Caco-2 (cell line): ENCODE data around the gene ARHGAP31. TPM values are rescaled to one million over a fixed set of nuclear protein-coding genes. Genes with fewer than 3 reads are reported as not detected.

Experiments
- BruUV-seq: library from RNA; stranded (reverse); fragments of 400-500 nt; replicated peaks from 2 replicates; lab custom pipeline; 2021; lab: Mats Ljungman, UMichigan
- CTCF ChIA-PET: fragments of 300-600 bp; sonication (Branson Sonifier 250); formaldehyde crosslinking; loops from one replicate; lab custom pipeline; 2022; ENCODE audit warnings: antibody characterized with exemption; lab: Charles Lee
- POLR2A ChIA-PET: fragments of 300-600 bp; sonication (Branson Sonifier 250); formaldehyde crosslinking; loops from one replicate; lab custom pipeline; 2022; ENCODE audit warnings: antibody characterized with exemption; lab: Charles Lee
- DNase-seq, 2 experiments: peaks; one replicate each; pipeline versions ENCODE4 v3.0.0 to v3.0.0-alpha.2; 2020 to 2022
- H3K27me3 ChIP-seq: replicated peaks from 2 replicates; pipeline ENCODE4 v1.6.0; 2011; ENCODE audit warnings: low read length; ENCODE audit not compliant: control insufficient read depth, insufficient read depth
- H3K36me3 ChIP-seq: 2 replicates; pipeline ENCODE4 v1.5.1; 2011; ENCODE audit warnings: low read length; ENCODE audit not compliant: control insufficient read depth, insufficient read depth
- H3K4me1 ChIP-seq: fragments of 250-450 bp; sonication (Bioruptor Pico); 2 replicates; pipeline ENCODE4 v1.5.1; 2020; ENCODE audit warnings: mild to moderate bottlenecking
- H3K4me3 ChIP-seq: 2 replicates; pipeline ENCODE4 v1.5.1; 2011; ENCODE audit warnings: low read depth, mild to moderate bottlenecking, control low read depth, low read length
- H3K9me3 ChIP-seq: fragments of 250-450 bp; sonication (Bioruptor Pico); 2 replicates; pipeline ENCODE4 v1.5.1; 2020; ENCODE audit warnings: mild to moderate bottlenecking, moderate library complexity
- H3K27ac Mint-ChIP-seq: one replicate; pipeline ENCODE4 v1.8.0; 2022; ENCODE audit warnings: mixed read lengths; ENCODE audit not compliant: unreplicated experiment
- H3K27me3 Mint-ChIP-seq: one replicate; pipeline ENCODE4 v1.8.0; 2022; ENCODE audit warnings: mixed read lengths; ENCODE audit not compliant: insufficient read depth, unreplicated experiment
- H3K36me3 Mint-ChIP-seq: one replicate; pipeline ENCODE4 v1.8.0; 2022; ENCODE audit warnings: mild to moderate bottlenecking, mixed read lengths; ENCODE audit not compliant: insufficient read depth, unreplicated experiment
- H3K4me1 Mint-ChIP-seq: one replicate; pipeline ENCODE4 v1.8.0; 2022; ENCODE audit warnings: low read depth, mixed read lengths; ENCODE audit not compliant: unreplicated experiment
- H3K4me3 Mint-ChIP-seq: one replicate; pipeline ENCODE4 v1.8.0; 2022; ENCODE audit warnings: mild to moderate bottlenecking, moderate library complexity, mixed read lengths; ENCODE audit not compliant: unreplicated experiment
- H3K9me3 Mint-ChIP-seq: one replicate; pipeline ENCODE4 v1.8.0; 2022; ENCODE audit warnings: mixed read lengths; ENCODE audit not compliant: unreplicated experiment
- intact Hi-C: fragments of 100-400 bp; cut with micrococcal nuclease; formaldehyde crosslinking; loops from one replicate; pipeline ENCODE4 v1.10.0; 2022; ENCODE audit not compliant: unreplicated experiment
- total RNA-seq: library from RNA; stranded (reverse); gene quantifications from 2 replicates; pipeline ENCODE4 v1.2.3, GENCODE V29; 2022
- TF ChIP-seq, protein P1 (sequence below), 2 experiments: fragments of 200-600 bp in 1 of 2; IDR thresholded peaks; 1 replicate in 1 of 2; 2 replicates in 1 of 2; pipeline versions ENCODE4 v1.5.1 to v1.8.0; 2011 to 2022; ENCODE audit warnings: antibody characterized with exemption in 1 of 2, control low read depth in 1 of 2, inconsistent platforms in 1 of 2, low read depth in 1 of 2, low read length in 1 of 2, mild to moderate bottlenecking in 1 of 2, moderate library complexity in 1 of 2; ENCODE audit not compliant: insufficient read depth in 1 of 2, severe bottlenecking in 1 of 2, unreplicated experiment in 1 of 2

The ARHGAP31 gene
- total RNA-seq, 1 experiment from 2014 or later = 0.25 TPM

DNA sequence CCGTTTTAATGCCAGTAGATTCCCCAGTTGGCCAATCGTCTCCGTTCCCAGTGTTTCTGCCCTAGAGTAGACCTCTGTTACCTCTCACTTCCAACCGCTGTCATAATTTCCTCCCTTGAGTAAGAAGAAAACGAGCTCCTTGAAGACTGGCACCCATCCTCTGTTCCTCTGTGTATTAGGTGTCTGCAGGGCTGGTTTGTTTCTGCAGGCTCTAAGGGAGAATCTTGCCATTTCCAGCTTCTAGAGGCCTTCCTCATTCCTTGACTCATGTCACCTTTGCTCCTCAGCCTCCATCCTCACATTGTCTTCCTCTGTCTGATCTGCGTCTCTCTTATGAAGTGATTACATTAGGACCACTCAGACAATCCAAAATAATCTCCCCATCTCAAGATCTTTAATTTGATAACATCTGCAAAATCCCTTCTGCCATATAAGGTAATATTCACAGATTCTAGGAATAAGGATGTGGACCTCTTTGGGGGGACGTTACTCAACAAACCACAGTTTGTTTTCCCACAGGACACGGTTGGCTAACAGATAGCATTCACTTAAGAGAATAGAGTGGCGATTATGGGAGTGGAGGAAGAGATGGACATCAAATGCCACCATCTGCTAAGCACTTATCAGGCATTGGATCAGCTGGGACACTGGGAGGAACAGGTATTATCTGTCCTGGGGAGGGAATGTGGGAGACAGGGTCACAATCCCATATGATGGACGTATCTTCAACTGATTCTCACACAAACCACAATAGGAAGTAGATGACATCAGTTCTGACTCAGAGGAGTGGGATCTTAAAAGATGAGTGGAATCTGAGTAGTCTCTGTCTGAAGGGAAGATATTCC is 17.1 kb downstream of the ARHGAP31 start:
- H3K4me1 ChIP-seq = peaks cover 8% of the 10 kb centered on the region; the same call in 1 of the 2 replicates
- Mint-ChIP-seq H3K27ac (peak overlapping the region; percentile 8), H3K27me3 (no peaks in the 10 kb centered on the region), H3K4me1 (peaks cover 9% of the 10 kb centered on the region), H3K9me3 (peaks cover 9% of the 10 kb centered on the region), H3K36me3 (no peaks in the 10 kb centered on the region), H3K4me3 (no peak overlapping the region)
- POLR2A ChIA-PET = no interaction called here
- no TSS peak for BruUV-seq
- H3K27me3 ChIP-seq = no peaks in the 10 kb centered on the region
- H3K9me3 ChIP-seq = no peaks in the 10 kb centered on the region
- no peak overlapping the region for H3K4me3 ChIP-seq
- TF ChIP-seq, protein P1, sequence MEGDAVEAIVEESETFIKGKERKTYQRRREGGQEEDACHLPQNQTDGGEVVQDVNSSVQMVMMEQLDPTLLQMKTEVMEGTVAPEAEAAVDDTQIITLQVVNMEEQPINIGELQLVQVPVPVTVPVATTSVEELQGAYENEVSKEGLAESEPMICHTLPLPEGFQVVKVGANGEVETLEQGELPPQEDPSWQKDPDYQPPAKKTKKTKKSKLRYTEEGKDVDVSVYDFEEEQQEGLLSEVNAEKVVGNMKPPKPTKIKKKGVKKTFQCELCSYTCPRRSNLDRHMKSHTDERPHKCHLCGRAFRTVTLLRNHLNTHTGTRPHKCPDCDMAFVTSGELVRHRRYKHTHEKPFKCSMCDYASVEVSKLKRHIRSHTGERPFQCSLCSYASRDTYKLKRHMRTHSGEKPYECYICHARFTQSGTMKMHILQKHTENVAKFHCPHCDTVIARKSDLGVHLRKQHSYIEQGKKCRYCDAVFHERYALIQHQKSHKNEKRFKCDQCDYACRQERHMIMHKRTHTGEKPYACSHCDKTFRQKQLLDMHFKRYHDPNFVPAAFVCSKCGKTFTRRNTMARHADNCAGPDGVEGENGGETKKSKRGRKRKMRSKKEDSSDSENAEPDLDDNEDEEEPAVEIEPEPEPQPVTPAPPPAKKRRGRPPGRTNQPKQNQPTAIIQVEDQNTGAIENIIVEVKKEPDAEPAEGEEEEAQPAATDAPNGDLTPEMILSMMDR (IDR thresholded peaks at IDR 0.05; ENCODE audit: insufficient read depth in 1 of 2, low read depth in 1 of 2, low read length in 1 of 2, severe bottlenecking in 1 of 2, unreplicated experiment in 1 of 2) = no peak
- no peak for DNase-seq
- intact Hi-C loops = no loop called here
- CTCF ChIA-PET = no interaction called here
- H3K36me3 ChIP-seq = no peaks in the 10 kb centered on the region

DNA sequence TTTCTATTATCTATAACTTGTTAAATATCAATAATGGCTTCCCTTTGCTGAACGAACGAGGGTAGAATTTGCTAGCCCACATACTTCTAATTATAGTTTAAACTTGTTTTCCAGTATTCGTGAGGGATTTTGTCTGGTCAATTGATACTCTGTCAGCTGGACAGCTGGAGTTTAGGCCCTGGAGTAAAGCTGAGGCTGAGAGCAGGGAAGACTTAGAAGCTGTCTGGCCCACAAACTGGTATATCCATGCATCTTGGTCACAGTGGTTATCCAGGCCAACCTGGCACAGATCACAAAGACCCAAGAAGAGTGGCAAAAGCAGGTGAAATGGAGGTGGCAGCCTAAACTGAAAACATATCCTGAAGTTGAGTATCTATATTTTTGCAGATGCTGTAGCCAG is 19.3 kb downstream of the ARHGAP31 start:
- Histone ChIP-seq H3K4me3 (no peak overlapping the region), H3K27me3 (no peaks in the 10 kb centered on the region), H3K4me1 (peaks cover 8% of the 10 kb centered on the region; the same call in 1 of the 2 replicates), H3K9me3 (no peaks in the 10 kb centered on the region), H3K36me3 (no peaks in the 10 kb centered on the region)
- no TSS peak for BruUV-seq
- TF ChIP-seq, protein P1 (IDR thresholded peaks at IDR 0.05; ENCODE audit: insufficient read depth in 1 of 2, low read depth in 1 of 2, low read length in 1 of 2, severe bottlenecking in 1 of 2, unreplicated experiment in 1 of 2) = no peak
- intact Hi-C loops = no loop called here
- Mint-ChIP-seq H3K4me1 (peaks cover 15% of the 10 kb centered on the region), H3K9me3 (peaks cover 3% of the 10 kb centered on the region), H3K27ac (no peak overlapping the region), H3K27me3 (no peaks in the 10 kb centered on the region), H3K36me3 (no peaks in the 10 kb centered on the region), H3K4me3 (no peak overlapping the region)
- ChIA-PET POLR2A (no interaction called here), CTCF (no interaction called here)
- DNase-seq = no peak

DNA sequence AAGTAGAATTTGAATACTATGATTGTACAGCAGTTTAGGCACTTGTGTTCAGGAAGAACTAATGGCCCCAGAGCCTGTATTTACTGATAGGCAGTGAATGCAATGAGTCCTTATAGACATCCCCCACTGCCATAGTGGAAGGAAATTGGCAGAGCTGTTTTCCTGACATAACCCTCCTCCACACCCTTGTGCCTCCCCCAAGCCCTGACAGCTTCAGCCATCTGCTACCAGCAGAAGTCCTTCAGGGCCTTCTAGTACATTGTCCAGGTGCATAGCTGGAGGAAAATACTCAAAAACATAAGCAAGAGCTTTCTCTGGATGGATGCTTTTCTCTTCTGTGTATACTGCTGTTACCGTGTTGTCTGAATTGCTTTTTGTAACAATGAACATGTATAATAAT is 20.6 kb downstream of the ARHGAP31 start:
- no TSS peak for BruUV-seq
- Histone ChIP-seq H3K36me3 (no peaks in the 10 kb centered on the region), H3K27me3 (no peaks in the 10 kb centered on the region), H3K9me3 (no peaks in the 10 kb centered on the region), H3K4me1 (peaks cover 8% of the 10 kb centered on the region; the same call in 1 of the 2 replicates), H3K4me3 (no peak overlapping the region)
- CTCF ChIA-PET = no interaction called here
- Mint-ChIP-seq H3K27me3 (no peaks in the 10 kb centered on the region), H3K4me1 (peaks cover 15% of the 10 kb centered on the region), H3K36me3 (no peaks in the 10 kb centered on the region), H3K27ac (no peak overlapping the region), H3K9me3 (no peaks in the 10 kb centered on the region), H3K4me3 (no peak overlapping the region)
- intact Hi-C loops = no loop called here
- TF ChIP-seq, protein P1 (IDR thresholded peaks at IDR 0.05; ENCODE audit: insufficient read depth in 1 of 2, low read depth in 1 of 2, low read length in 1 of 2, severe bottlenecking in 1 of 2, unreplicated experiment in 1 of 2) = no peak
- POLR2A ChIA-PET = no interaction called here
- DNase-seq = no peak
